ENCODE results near the gene CHRDL1.

The CHRDL1 gene

DNA sequence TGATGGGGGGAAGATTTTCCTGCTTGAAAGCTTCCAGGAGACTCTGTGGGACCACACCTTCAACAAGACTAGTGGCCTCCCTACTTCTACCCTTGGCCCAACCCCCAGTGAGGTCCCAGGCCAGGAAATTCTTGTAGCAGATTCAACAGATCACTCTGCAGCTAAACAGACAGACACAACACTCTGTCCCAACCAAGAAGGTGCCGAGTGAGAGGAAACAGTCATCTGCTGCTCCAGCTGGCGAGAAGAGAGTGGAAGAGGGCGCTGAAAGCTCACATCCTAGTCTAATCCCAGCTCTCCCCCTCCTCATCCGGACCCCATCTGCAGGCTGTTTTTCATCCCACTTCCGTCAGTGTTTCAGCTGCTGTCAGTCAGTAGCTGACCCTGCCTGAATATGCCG, 63.4 kb downstream of the CHRDL1 start:
- H2AFZ ChIP-seq (ENCODE audit: low read depth, low read length) = no peak overlapping the region
- no peak overlapping the region for H3K4me3 ChIP-seq (ENCODE audit: low read length)
- H3K27me3 ChIP-seq (ENCODE audit: insufficient read depth, low read length) = no peaks in the 10 kb centered on the region
- no peaks in the 10 kb centered on the region for H3K36me3 ChIP-seq (ENCODE audit: insufficient read depth, low read length)
- no peaks in the 10 kb centered on the region for H3K4me1 ChIP-seq (ENCODE audit: insufficient read depth, low read length)
- H3K9me3 ChIP-seq (ENCODE audit: low read length) = no peaks in the 10 kb centered on the region

DNA sequence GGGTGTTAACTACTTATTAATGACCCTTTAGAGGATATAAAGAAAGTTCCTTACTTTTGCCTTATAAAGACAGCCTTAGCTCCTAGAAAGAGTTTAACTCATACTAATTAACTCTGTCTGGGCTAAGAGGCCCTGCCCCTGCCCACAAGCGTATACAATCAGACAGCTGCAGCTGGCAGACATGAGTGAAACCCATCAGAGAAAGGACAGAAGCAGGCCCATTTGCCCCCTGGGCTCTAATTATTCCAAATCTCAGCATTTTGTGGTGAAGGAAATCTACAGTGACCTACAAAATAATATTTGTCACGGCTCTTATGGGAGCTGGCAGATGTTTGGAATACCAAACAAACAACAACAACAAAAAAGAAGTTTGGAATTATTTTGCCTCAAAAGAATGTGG, 71.8 kb downstream of the CHRDL1 start:
- Histone ChIP-seq H2AFZ (ENCODE audit: low read depth, low read length) (no peak overlapping the region), H3K27me3 (ENCODE audit: insufficient read depth, low read length) (no peaks in the 10 kb centered on the region), H3K9me3 (ENCODE audit: low read length) (no peaks in the 10 kb centered on the region), H3K36me3 (ENCODE audit: insufficient read depth, low read length) (no peaks in the 10 kb centered on the region), H3K4me1 (ENCODE audit: insufficient read depth, low read length) (no peaks in the 10 kb centered on the region), H3K4me3 (ENCODE audit: low read length) (no peak overlapping the region)

DNA sequence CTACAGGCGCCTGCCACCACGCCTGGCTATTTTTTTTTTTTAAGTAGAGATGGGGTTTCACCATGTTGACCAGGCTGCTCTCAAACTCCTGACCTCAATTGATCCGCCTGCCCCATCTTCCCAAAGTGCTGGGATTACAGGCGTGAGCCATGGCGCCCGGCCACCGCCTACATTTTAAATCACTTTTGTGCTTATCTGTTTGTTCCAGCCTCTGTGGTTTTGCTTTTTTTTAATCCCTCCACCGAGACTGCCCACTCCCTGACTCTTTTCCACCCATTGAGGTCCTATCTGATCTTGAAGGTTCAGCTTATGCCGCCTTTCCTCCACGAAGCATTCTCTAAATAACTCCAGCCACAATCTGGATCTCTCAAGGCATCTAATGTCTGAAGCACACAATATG, 73.5 kb downstream of the CHRDL1 start:
- H3K9me3 ChIP-seq (ENCODE audit: low read length) = no peaks in the 10 kb centered on the region
- H2AFZ ChIP-seq (ENCODE audit: low read depth, low read length) = no peak overlapping the region
- H3K36me3 ChIP-seq (ENCODE audit: insufficient read depth, low read length) = no peaks in the 10 kb centered on the region
- no peak overlapping the region for H3K4me3 ChIP-seq (ENCODE audit: low read length)
- no peaks in the 10 kb centered on the region for H3K27me3 ChIP-seq (ENCODE audit: insufficient read depth, low read length)
- H3K4me1 ChIP-seq (ENCODE audit: insufficient read depth, low read length) = no peaks in the 10 kb centered on the region

DNA sequence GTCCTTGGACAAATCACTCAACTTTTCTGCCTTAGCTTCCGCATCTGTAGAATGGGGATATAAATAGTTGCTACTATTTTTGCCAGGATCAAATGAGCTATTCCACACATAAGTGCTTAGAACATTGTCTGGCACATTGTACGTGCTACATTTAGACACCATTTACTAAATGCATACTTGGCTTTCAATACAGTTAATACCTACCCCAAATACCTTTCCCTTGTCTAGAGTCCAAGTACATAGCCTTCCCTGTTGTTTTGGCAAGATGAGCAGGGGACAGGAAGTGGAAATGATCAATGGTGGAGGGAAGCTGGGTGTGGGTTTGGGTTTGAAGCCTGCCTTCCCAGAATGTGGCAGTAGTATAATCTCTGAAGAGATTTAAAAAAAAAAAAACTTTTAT, 82.0 kb downstream of the CHRDL1 start:
- no peaks in the 10 kb centered on the region for H3K9me3 ChIP-seq (ENCODE audit: low read length)
- H3K4me3 ChIP-seq (ENCODE audit: low read length) = no peak overlapping the region
- H3K4me1 ChIP-seq (ENCODE audit: insufficient read depth, low read length) = no peaks in the 10 kb centered on the region
- no peaks in the 10 kb centered on the region for H3K36me3 ChIP-seq (ENCODE audit: insufficient read depth, low read length)
- H3K27me3 ChIP-seq (ENCODE audit: insufficient read depth, low read length) = no peaks in the 10 kb centered on the region
- no peak overlapping the region for H2AFZ ChIP-seq (ENCODE audit: low read depth, low read length)

DNA sequence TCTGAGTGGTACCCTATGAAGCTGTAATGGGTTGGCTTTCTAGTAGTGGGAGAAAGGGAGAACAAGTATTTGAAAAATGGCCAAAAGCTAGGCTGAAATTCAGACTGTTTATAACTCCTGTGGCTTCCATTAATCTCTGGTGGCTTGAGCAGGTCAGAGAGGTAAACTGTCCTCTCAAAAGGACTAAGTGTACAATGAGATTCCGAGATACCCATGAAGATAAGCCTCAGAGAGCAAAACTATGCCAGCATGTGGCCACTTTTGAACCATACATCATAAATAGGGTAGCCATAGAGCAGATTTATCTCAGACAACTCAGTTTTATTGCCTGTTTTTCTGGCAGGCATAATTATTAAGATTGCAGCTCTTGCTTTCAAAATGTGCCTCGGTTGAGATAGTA, 89.2 kb downstream of the CHRDL1 start:
- Histone ChIP-seq H3K4me3 (ENCODE audit: low read length) (no peak overlapping the region), H3K9me3 (ENCODE audit: low read length) (no peaks in the 10 kb centered on the region), H3K36me3 (ENCODE audit: insufficient read depth, low read length) (no peaks in the 10 kb centered on the region), H3K27me3 (ENCODE audit: insufficient read depth, low read length) (no peaks in the 10 kb centered on the region), H3K4me1 (ENCODE audit: insufficient read depth, low read length) (no peaks in the 10 kb centered on the region), H2AFZ (ENCODE audit: low read depth, low read length) (no peak overlapping the region)

DNA sequence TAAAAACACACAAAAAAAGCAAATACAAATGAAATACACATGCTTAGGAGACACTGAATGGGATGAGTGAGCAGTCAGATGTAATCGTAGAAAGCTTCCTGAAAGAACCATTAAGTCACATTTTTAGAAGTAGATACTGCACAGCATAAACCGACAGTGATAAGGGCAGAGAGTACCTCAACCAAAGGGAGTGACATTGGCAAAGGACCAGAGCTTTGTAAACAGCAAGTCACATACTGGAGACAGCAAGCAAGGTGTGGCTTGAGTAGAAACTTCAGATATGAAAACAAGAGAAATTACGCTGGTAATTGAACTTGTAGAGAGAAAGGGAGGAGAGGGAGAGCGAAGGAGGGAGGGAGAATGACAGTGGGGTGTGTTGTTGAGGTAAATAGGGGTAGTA, 92.0 kb downstream of the CHRDL1 start:
- no peaks in the 10 kb centered on the region for H3K36me3 ChIP-seq (ENCODE audit: insufficient read depth, low read length)
- H3K9me3 ChIP-seq (ENCODE audit: low read length) = no peaks in the 10 kb centered on the region
- H3K4me1 ChIP-seq (ENCODE audit: insufficient read depth, low read length) = no peaks in the 10 kb centered on the region
- no peak overlapping the region for H2AFZ ChIP-seq (ENCODE audit: low read depth, low read length)
- H3K27me3 ChIP-seq (ENCODE audit: insufficient read depth, low read length) = peaks cover 2% of the 10 kb centered on the region
- no peak overlapping the region for H3K4me3 ChIP-seq (ENCODE audit: low read length)

DNA sequence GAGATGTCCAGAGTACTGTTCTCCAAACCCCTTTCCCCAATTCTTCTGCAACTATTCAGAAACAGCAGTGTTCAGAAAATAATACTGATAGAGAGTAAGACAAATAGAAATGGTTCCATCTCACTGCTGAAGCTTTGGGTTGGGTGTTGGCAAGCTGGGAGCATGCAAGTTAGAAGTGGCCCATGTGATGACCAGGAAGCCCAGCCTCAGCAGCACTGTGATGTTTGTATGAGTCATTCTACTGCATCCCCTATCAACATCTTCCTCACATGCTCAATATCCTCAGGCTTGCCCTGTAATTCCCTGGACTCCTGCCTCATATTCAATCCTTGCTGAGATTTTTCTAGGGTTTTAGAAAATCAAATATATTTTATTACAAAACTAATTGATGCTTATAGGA, 96.5 kb downstream of the CHRDL1 start:
- H3K4me3 ChIP-seq (ENCODE audit: low read length) = no peak overlapping the region
- no peak overlapping the region for H2AFZ ChIP-seq (ENCODE audit: low read depth, low read length)
- H3K4me1 ChIP-seq (ENCODE audit: insufficient read depth, low read length) = no peaks in the 10 kb centered on the region
- no peaks in the 10 kb centered on the region for H3K9me3 ChIP-seq (ENCODE audit: low read length)
- peaks cover 4% of the 10 kb centered on the region for H3K27me3 ChIP-seq (ENCODE audit: insufficient read depth, low read length)
- H3K36me3 ChIP-seq (ENCODE audit: insufficient read depth, low read length) = no peaks in the 10 kb centered on the region

DNA sequence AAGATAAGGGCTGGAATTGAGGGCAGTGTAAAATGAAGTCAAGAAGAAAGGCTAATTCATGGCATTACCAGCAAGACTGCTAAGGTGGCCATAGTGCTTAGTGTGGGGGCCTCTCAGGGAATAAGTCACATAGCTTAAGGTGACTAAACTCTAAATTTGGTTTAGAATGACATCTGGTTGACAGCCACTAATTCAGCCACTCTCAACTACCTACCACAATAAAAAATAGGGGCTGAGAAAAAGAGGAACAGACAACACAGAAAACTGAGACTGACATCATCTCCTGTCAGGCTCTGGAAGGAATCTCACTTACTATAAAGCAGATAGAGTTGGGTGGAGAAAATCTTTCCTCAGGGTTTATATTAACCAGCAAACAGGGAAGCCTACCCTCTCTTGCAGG, 96.9 kb downstream of the CHRDL1 start:
- no peaks in the 10 kb centered on the region for H3K4me1 ChIP-seq (ENCODE audit: insufficient read depth, low read length)
- no peak overlapping the region for H2AFZ ChIP-seq (ENCODE audit: low read depth, low read length)

DNA sequence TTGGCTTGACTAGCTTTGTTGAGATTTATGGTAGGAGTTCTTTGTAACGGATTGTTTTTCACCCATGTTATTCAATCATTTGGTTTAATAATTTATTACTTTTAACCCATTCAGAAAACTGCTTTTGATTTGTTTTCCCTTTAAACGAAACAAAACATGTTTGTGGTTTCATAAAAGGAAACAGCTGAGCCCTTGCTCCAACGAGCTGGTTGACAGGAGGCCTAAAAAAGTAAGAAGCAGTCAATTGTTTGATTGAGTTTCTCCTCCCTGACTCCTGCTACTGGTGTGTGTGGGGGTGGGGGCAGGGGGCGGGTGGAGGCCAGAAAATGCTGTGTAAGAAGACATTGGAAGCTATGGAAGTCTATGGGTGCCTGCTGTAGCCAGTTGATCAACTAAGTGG, 102.8 kb downstream of the CHRDL1 start:
- H3K9me3 ChIP-seq (ENCODE audit: low read length) = no peaks in the 10 kb centered on the region
- H3K27me3 ChIP-seq (ENCODE audit: insufficient read depth, low read length) = peaks cover 2% of the 10 kb centered on the region
- H2AFZ ChIP-seq (ENCODE audit: low read depth, low read length) = no peak overlapping the region
- H3K4me3 ChIP-seq (ENCODE audit: low read length) = no peak overlapping the region
- H3K36me3 ChIP-seq (ENCODE audit: insufficient read depth, low read length) = no peaks in the 10 kb centered on the region
- no peaks in the 10 kb centered on the region for H3K4me1 ChIP-seq (ENCODE audit: insufficient read depth, low read length)

More for the DNA sequence above, 96.9 kb downstream of the CHRDL1 start:
- Histone ChIP-seq H3K27me3 (ENCODE audit: insufficient read depth, low read length) (peaks cover 4% of the 10 kb centered on the region), H3K4me3 (ENCODE audit: low read length) (no peak overlapping the region), H3K9me3 (ENCODE audit: low read length) (no peaks in the 10 kb centered on the region), H3K36me3 (ENCODE audit: insufficient read depth, low read length) (no peaks in the 10 kb centered on the region)

DNA sequence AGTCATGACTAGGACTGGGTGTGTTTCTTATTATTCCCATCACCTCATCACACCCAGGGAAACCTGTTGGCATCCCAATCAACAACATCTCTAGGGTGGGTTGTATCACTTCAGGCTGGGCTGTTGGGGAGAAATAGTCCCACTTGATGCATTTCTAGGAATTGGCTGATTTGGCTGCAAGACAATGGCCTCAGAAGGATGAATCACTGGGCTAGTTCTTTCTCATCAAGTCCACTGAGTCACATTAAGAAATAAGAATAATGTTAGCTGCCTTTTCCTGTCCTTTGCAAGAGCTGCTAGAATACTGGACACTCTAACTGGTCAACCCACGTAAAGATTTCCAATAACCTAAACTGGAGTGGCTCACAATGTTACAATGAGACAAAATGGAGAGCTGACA, 104.2 kb downstream of the CHRDL1 start:
- Histone ChIP-seq H2AFZ (ENCODE audit: low read depth, low read length) (no peak overlapping the region), H3K4me3 (ENCODE audit: low read length) (no peak overlapping the region), H3K36me3 (ENCODE audit: insufficient read depth, low read length) (no peaks in the 10 kb centered on the region), H3K4me1 (ENCODE audit: insufficient read depth, low read length) (no peaks in the 10 kb centered on the region), H3K27me3 (ENCODE audit: insufficient read depth, low read length) (peaks cover 2% of the 10 kb centered on the region), H3K9me3 (ENCODE audit: low read length) (no peaks in the 10 kb centered on the region)

DNA sequence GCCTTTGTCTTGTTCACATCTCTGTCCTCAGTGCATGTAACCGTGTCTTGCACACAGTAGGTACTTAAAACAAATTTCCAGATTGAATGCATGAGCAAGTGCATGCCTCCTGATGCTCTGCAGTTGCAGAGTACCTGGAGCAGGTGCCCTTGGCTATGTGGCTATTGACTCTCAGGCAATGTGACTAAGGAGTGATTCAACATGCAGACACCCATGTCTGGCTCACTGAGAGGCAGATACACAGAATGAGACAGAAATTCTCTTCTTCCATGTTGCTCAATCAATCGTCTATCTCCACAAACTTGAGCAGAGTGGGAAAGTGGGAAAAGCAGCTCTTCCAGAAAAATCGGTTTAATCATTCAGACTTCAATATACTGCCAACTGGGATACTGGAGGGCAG, 111.0 kb downstream of the CHRDL1 start:
- Histone ChIP-seq H3K27me3 (ENCODE audit: insufficient read depth, low read length) (no peaks in the 10 kb centered on the region), H3K36me3 (ENCODE audit: insufficient read depth, low read length) (no peaks in the 10 kb centered on the region), H3K4me3 (ENCODE audit: low read length) (no peak overlapping the region), H2AFZ (ENCODE audit: low read depth, low read length) (no peak overlapping the region), H3K9me3 (ENCODE audit: low read length) (no peaks in the 10 kb centered on the region), H3K4me1 (ENCODE audit: insufficient read depth, low read length) (no peaks in the 10 kb centered on the region)

DNA sequence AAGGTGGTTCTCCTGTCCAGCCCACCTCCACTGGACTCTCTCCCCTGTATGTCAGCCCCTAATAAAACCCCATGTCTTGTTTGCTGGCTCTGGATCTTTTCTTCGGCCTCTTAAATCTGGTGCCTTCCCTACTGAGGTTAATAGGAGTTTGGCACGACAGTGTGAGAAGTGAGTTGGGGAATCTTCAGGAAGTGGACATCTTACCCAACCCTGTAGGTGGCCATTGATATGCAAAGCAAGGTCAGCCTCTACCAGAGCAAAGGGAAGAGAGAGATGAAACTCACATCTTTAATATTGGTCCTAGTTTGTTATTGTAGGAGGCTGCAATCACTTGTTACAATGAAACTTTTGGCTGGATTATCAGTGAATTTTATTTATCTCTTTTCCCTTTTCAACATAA, 111.7 kb downstream of the CHRDL1 start:
- Histone ChIP-seq H3K27me3 (ENCODE audit: insufficient read depth, low read length) (no peaks in the 10 kb centered on the region), H2AFZ (ENCODE audit: low read depth, low read length) (no peak overlapping the region), H3K4me3 (ENCODE audit: low read length) (no peak overlapping the region), H3K36me3 (ENCODE audit: insufficient read depth, low read length) (no peaks in the 10 kb centered on the region), H3K9me3 (ENCODE audit: low read length) (no peaks in the 10 kb centered on the region), H3K4me1 (ENCODE audit: insufficient read depth, low read length) (no peaks in the 10 kb centered on the region)

DNA sequence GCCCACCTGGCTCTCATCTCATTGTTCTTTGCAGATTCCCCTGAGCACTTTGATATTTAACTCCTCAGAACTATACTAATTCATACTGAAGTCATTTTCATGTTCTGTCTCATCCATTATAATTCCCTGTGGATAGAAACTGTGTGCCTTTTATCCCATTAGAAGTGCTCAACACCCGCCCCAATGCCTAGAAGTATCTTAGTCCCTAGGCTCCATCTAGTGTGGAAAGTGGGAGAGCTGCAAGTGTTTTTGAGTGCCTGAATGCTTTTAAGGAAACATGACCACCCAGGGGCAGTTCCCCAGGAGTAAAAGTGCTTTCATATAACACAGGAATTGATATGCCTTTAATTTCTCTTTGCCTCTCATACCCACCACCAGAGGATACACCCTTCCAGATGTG, 117.0 kb downstream of the CHRDL1 start:
- Histone ChIP-seq H3K9me3 (ENCODE audit: low read length) (no peaks in the 10 kb centered on the region), H3K4me1 (ENCODE audit: insufficient read depth, low read length) (no peaks in the 10 kb centered on the region), H3K4me3 (ENCODE audit: low read length) (no peak overlapping the region), H3K36me3 (ENCODE audit: insufficient read depth, low read length) (no peaks in the 10 kb centered on the region), H3K27me3 (ENCODE audit: insufficient read depth, low read length) (no peaks in the 10 kb centered on the region), H2AFZ (ENCODE audit: low read depth, low read length) (no peak overlapping the region)

DNA sequence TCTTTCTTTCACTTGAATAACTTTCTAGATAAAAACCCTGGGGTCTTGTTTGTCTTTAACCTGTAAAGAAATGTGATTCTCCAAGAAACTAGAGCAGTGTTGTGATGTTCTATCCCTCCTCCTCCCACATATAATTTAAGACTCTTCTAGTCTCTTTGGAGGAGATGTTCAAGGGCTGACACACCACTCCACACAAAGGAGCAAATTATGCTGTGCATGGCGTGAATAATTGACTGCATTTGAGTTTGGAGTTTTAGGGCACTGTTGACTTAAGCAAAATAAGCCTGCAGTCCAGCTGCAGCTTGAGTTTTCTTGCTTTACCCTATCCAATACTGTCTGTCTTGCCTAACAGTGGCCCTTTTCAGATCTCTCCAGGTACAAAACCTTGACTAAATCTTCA, 119.7 kb downstream of the CHRDL1 start:
- no peaks in the 10 kb centered on the region for H3K4me1 ChIP-seq (ENCODE audit: insufficient read depth, low read length)
- H3K36me3 ChIP-seq (ENCODE audit: insufficient read depth, low read length) = no peaks in the 10 kb centered on the region
- H2AFZ ChIP-seq (ENCODE audit: low read depth, low read length) = no peak overlapping the region
- H3K9me3 ChIP-seq (ENCODE audit: low read length) = no peaks in the 10 kb centered on the region
- no peak overlapping the region for H3K4me3 ChIP-seq (ENCODE audit: low read length)
- H3K27me3 ChIP-seq (ENCODE audit: insufficient read depth, low read length) = no peaks in the 10 kb centered on the region
